Fibroblast of lung (primary cell): ENCODE measurements around the gene PRDX6.

Experiments
- EZH2 ChIP-seq: IDR thresholded peaks from 2 replicates; pipeline ENCODE4 v1.5.1; 2012; ENCODE audit warnings: low read length, control low read depth, mild to moderate bottlenecking; ENCODE audit errors: missing control alignments
- TF ChIP-seq, protein P1 (sequence below), 2 donors: IDR thresholded peaks in 1 of 2; conservative IDR thresholded peaks in 1 of 2; 1 replicate in 1 of 2; 2 replicates in 1 of 2; pipeline ENCODE4 v1.5.1; 2011 to 2012; ENCODE audit warnings: low read length in 2 of 2, control low read depth in 1 of 2, inconsistent platforms in 1 of 2, low read depth in 1 of 2, mild to moderate bottlenecking in 1 of 2

DNA sequence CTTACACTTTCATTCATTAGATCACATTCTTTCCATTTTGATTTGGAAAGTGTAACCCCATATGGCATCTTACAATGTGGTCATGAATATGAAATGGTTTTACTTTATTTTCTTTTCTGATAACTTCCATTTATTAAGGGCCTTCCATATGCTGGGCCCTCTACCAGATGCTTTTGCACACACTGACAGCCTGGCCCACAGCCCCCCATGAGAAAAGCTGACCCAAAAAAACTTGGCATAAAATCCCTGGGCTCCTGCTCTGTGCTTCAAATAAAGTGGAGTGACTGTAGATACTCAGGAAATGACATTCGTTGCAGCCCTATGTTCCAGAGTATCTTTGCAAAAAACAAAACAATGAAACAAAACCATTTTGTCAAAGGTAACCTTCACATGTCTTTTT, 48.8 kb downstream of the PRDX6 start:
- TF ChIP-seq, protein P1, sequence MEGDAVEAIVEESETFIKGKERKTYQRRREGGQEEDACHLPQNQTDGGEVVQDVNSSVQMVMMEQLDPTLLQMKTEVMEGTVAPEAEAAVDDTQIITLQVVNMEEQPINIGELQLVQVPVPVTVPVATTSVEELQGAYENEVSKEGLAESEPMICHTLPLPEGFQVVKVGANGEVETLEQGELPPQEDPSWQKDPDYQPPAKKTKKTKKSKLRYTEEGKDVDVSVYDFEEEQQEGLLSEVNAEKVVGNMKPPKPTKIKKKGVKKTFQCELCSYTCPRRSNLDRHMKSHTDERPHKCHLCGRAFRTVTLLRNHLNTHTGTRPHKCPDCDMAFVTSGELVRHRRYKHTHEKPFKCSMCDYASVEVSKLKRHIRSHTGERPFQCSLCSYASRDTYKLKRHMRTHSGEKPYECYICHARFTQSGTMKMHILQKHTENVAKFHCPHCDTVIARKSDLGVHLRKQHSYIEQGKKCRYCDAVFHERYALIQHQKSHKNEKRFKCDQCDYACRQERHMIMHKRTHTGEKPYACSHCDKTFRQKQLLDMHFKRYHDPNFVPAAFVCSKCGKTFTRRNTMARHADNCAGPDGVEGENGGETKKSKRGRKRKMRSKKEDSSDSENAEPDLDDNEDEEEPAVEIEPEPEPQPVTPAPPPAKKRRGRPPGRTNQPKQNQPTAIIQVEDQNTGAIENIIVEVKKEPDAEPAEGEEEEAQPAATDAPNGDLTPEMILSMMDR (conservative IDR thresholded peaks at IDR 0.05 in 1 of 2, IDR thresholded peaks at IDR 0.05 in 1 of 2; ENCODE audit: low read depth in 1 of 2, low read length in 2 of 2) = no peak
- TF ChIP-seq EZH2 = no peak
